Body of pancreas (tissue), 4 donors: ENCODE measurements around the gene L3HYPDH. TPM values are rescaled to one million over a fixed set of nuclear protein-coding genes. Genes with fewer than 3 reads are reported as not detected.

Experiments
- ATAC-seq: fragments of 150-250 bp; one replicate; pipeline ENCODE4 v1.9.1; 2016
- DNase-seq, 4 donors: peaks; one replicate each; pipeline ENCODE4 v3.0.0-alpha.2; 2019
- H3K27ac ChIP-seq, 4 donors: fragments of 200-600 bp; sonication (generic); 1 replicate in 3 of 4; 2 replicates in 1 of 4; pipeline versions ENCODE4 v1.5.1 to v1.6.1; 2016 to 2019; ENCODE audit warnings: mild to moderate bottlenecking in 1 of 4, mixed read lengths in 1 of 4, moderate library complexity in 1 of 4
- H3K27me3 ChIP-seq, 2 donors: fragments of 200-600 bp; sonication (generic); one replicate each; pipeline ENCODE4 v1.6.0; 2016; ENCODE audit warnings: mild to moderate bottlenecking in 1 of 2
- H3K36me3 ChIP-seq, 2 donors: fragments of 200-600 bp; sonication (generic); replicated peaks in 1 of 2; 2 replicates each; pipeline ENCODE4 v1.5.1; 2016; ENCODE audit warnings: low read depth in 2 of 2; ENCODE audit not compliant: insufficient read depth in 1 of 2
- H3K4me1 ChIP-seq: fragments of 200-600 bp; sonication (generic); one replicate; pipeline ENCODE4 v1.6.0; 2016
- H3K4me3 ChIP-seq, 2 donors: fragments of 200-600 bp; sonication (generic); 1 replicate in 1 of 2; 2 replicates in 1 of 2; pipeline ENCODE4 v1.5.1; 2016 to 2019
- H3K9me3 ChIP-seq, 3 donors: fragments of 200-600 bp; sonication (generic); 1 replicate in 2 of 3; 2 replicates in 1 of 3; pipeline ENCODE4 v1.5.1; 2016
- CTCF ChIP-seq, 7 experiments: fragments of 450-650 bp in 4 of 7; fragments of 200-600 bp in 3 of 7; sonication (generic) in 3 of 7; IDR thresholded peaks; one replicate each; pipeline ENCODE4 v1.5.1; 2016 to 2019; ENCODE audit warnings: antibody characterized with exemption in 7 of 7
- POLR2A ChIP-seq, 3 donors: fragments of 450-650 bp; IDR thresholded peaks; one replicate each; pipeline ENCODE4 v1.6.1; 2016; ENCODE audit warnings: antibody characterized with exemption in 3 of 3, mild to moderate bottlenecking in 2 of 3
- WGBS, 2 donors: methylation state at CpG; one replicate each; pipeline ENCODE4 v1.1.5; 2017; 5-methylcytosine and 5-hydroxymethylcytosine counted together
- intact Hi-C: fragments of 100-400 bp; cut with DNase I; formaldehyde crosslinking; loops from one replicate; pipeline ENCODE4 v1.15.1; 2023
- total RNA-seq, 2 donors: library from RNA; depleted of rRNA; stranded (reverse); fragments of >200 nt; gene quantifications; one replicate each; pipeline ENCODE4 v1.1.0, GENCODE V29; 2016

Gene L3HYPDH
- total RNA-seq = 10 to 100 TPM; 42.0 to 60.0 TPM

GRCh38 chr14:59483819-59484638 lies at the start of gene L3HYPDH, which contains the start of gene JKAMP:
Gene L3HYPDH (minus strand): TSS chr14:59484408. CDS start chr14:59484316, 92 bp downstream.
Gene JKAMP (plus strand): TSS chr14:59484517. CDS start chr14:59484590, 73 bp downstream.
- H3K9me3 ChIP-seq = no peaks in the 10 kb centered on the region
- H3K4me3 ChIP-seq = peak within 1 kb of the TSS; percentile 93 to 94
- intact Hi-C loops = no loop called here
- H3K27me3 ChIP-seq = no peaks in the 10 kb centered on the region
- H3K27ac ChIP-seq = peak within 1 kb of the TSS; percentile 81 to 96 (median 87)
- no peaks in the 10 kb centered on the region for H3K36me3 ChIP-seq
- H3K4me1 ChIP-seq = peaks cover 50% of the 10 kb centered on the region
- 0 to 1% methylated on average over 22 to 88 of the region's 92 CpGs for WGBS, 2 donors
- ATAC-seq (peak; percentile 94), DNase-seq (peak; percentile 97 to 99 (median 98))
- TF ChIP-seq POLR2A (IDR thresholded peaks at IDR 0.05) = peak; percentile 75 to 91 (median 91)
- TF ChIP-seq CTCF (IDR thresholded peaks at IDR 0.05) = peak; percentile 48 to 69 (median 66)

- no peaks in the 10 kb centered on the region for H3K27me3 ChIP-seq
- H3K4me1 ChIP-seq = no peaks in the 10 kb centered on the region
- DNase-seq (no peak), ATAC-seq (no peak)
- intact Hi-C loops = no loop called here
- no peak overlapping the region for H3K4me3 ChIP-seq
- H3K9me3 ChIP-seq = no peaks in the 10 kb centered on the region
- WGBS, 2 donors = 80% methylated on average over 1 of the region's 1 CpG; no CpG with 5 or more reads in 1 of the 2 donors
- no peak overlapping the region for H3K27ac ChIP-seq
- TF ChIP-seq POLR2A (IDR thresholded peaks at IDR 0.05) (no peak), CTCF (IDR thresholded peaks at IDR 0.05) (no peak)
- H3K36me3 ChIP-seq = no peaks in the 10 kb centered on the region
Observed at GRCh38 chr14:59532419-59532818, 48.2 kb upstream of the L3HYPDH start.

- ATAC-seq (no peak), DNase-seq (no peak)
- Histone ChIP-seq H3K27ac (no peak overlapping the region), H3K9me3 (no peaks in the 10 kb centered on the region), H3K4me3 (no peak overlapping the region), H3K4me1 (no peaks in the 10 kb centered on the region), H3K27me3 (no peaks in the 10 kb centered on the region), H3K36me3 (no peaks in the 10 kb centered on the region)
- intact Hi-C loops = no loop called here
- TF ChIP-seq CTCF (IDR thresholded peaks at IDR 0.05) (no peak), POLR2A (IDR thresholded peaks at IDR 0.05) (no peak)
Observed at GRCh38 chr14:59530349-59530748, 46.1 kb upstream of the L3HYPDH start.

GRCh38 chr14:59529189-59529588 lies 45.0 kb upstream of the L3HYPDH start:
- H3K4me3 ChIP-seq = no peak overlapping the region
- no peaks in the 10 kb centered on the region for H3K36me3 ChIP-seq
- TF ChIP-seq POLR2A (IDR thresholded peaks at IDR 0.05) = no peak
- TF ChIP-seq CTCF (IDR thresholded peaks at IDR 0.05) = no peak
- DNase-seq (no peak), ATAC-seq (no peak)
- no peaks in the 10 kb centered on the region for H3K4me1 ChIP-seq
- H3K27me3 ChIP-seq = no peaks in the 10 kb centered on the region
- H3K27ac ChIP-seq = no peak overlapping the region
- H3K9me3 ChIP-seq = no peaks in the 10 kb centered on the region
- 59 to 72% methylated on average over 2 of the region's 2 CpGs for WGBS, 2 donors
- intact Hi-C loops = no loop called here
